Loucy (cell line): Measurements from ENCODE around the gene GRAMD2A.

ENCODE experiments used
- H2AFZ ChIP-seq: fragments of 200-600 bp; sonication (generic); 2 replicates; pipeline ENCODE4 v1.6.0; 2016; ENCODE audit warnings: antibody characterized with exemption, mild to moderate bottlenecking, low read length, moderate library complexity
- H3F3A ChIP-seq: fragments of 200-600 bp; 2 replicates; pipeline ENCODE4 v1.6.0; 2016; ENCODE audit warnings: antibody characterized with exemption, low read depth, mild to moderate bottlenecking
- H3K27me3 ChIP-seq: fragments of 200-600 bp; sonication (generic); 2 replicates; pipeline ENCODE4 v1.6.1; 2014; ENCODE audit warnings: low read length, mild to moderate bottlenecking; ENCODE audit not compliant: insufficient read depth, poor library complexity, severe bottlenecking
- H3K36me3 ChIP-seq: fragments of 200-600 bp; sonication (generic); 2 replicates; pipeline ENCODE4 v1.6.1; 2016; ENCODE audit warnings: low read length; ENCODE audit not compliant: insufficient read depth
- H3K4me1 ChIP-seq: fragments of 200-600 bp; sonication (generic); 2 replicates; pipeline ENCODE4 v1.5.1; 2014; ENCODE audit warnings: low read length, mild to moderate bottlenecking; ENCODE audit not compliant: insufficient read depth, poor library complexity, severe bottlenecking
- H3K4me2 ChIP-seq: fragments of 200-600 bp; sonication (generic); 2 replicates; pipeline ENCODE4 v1.6.0; 2014; ENCODE audit warnings: antibody characterized with exemption, low read length, low read depth, mild to moderate bottlenecking; ENCODE audit not compliant: poor library complexity, severe bottlenecking
- H3K4me3 ChIP-seq: fragments of 200-600 bp; sonication (generic); 2 replicates; pipeline ENCODE4 v1.5.1; 2014; ENCODE audit warnings: low read length, mild to moderate bottlenecking, mixed read lengths; ENCODE audit not compliant: poor library complexity, severe bottlenecking
- H3K79me2 ChIP-seq: fragments of 200-600 bp; sonication (generic); 2 replicates; pipeline ENCODE4 v1.6.1; 2014; ENCODE audit warnings: low read length; ENCODE audit not compliant: insufficient read depth
- H3K9ac ChIP-seq: fragments of 200-600 bp; sonication (generic); 2 replicates; pipeline ENCODE4 v1.6.0; 2014; ENCODE audit warnings: mild to moderate bottlenecking, low read depth, low read length, moderate library complexity; ENCODE audit not compliant: poor library complexity, severe bottlenecking
- H3K9me2 ChIP-seq: fragments of 200-600 bp; sonication (generic); replicated peaks from 2 replicates; pipeline ENCODE4 v1.6.1; 2016; ENCODE audit warnings: low read depth, low read length, mixed read lengths
- H3K9me3 ChIP-seq: fragments of 200-600 bp; sonication (generic); 2 replicates; pipeline ENCODE4 v1.6.1; 2014; ENCODE audit warnings: mild to moderate bottlenecking, antibody characterized with exemption, low read length, low read depth; ENCODE audit not compliant: insufficient read depth
- H4K20me1 ChIP-seq: fragments of 200-600 bp; sonication (generic); 2 replicates; pipeline ENCODE4 v1.6.0; 2014; ENCODE audit warnings: antibody characterized with exemption, low read length, mild to moderate bottlenecking; ENCODE audit not compliant: insufficient read depth, poor library complexity, severe bottlenecking
- CTCF ChIP-seq: fragments of 200-600 bp; sonication (generic); conservative IDR thresholded peaks from 2 replicates; pipeline ENCODE4 v1.5.1; 2014; ENCODE audit warnings: mild to moderate bottlenecking, antibody characterized with exemption, low read length
- EZH2phosphoT487 ChIP-seq: fragments of 200-600 bp; IDR thresholded peaks from 2 replicates; pipeline ENCODE4 v1.6.1; 2018; ENCODE audit warnings: antibody characterized with exemption, mild to moderate bottlenecking, moderate library complexity, borderline replicate concordance

The GRAMD2A gene

GRCh38 chr15:72206677-72207000, 9.1 kb upstream of the GRAMD2A start:
- Histone ChIP-seq H3K9ac (no peak overlapping the region), H3K27me3 (no peaks in the 10 kb centered on the region), H4K20me1 (peaks cover 86% of the 10 kb centered on the region), H3F3A (no peaks in the 10 kb centered on the region), H3K4me1 (peaks cover 10% of the 10 kb centered on the region), H3K9me2 (no peaks in the 10 kb centered on the region), H3K36me3 (peaks cover 98% of the 10 kb centered on the region), H3K4me2 (no peak overlapping the region), H3K4me3 (no peak overlapping the region), H3K79me2 (peaks cover 43% of the 10 kb centered on the region), H2AFZ (no peak overlapping the region), H3K9me3 (no peaks in the 10 kb centered on the region)
- TF ChIP-seq EZH2phosphoT487 (no peak), CTCF (no peak)

GRCh38 chr15:72205896-72206676, 8.5 kb upstream of the GRAMD2A start:
- H3K4me2 ChIP-seq = no peak overlapping the region
- no peaks in the 10 kb centered on the region for H3K9me2 ChIP-seq
- no peak overlapping the region for H3K9ac ChIP-seq
- no peaks in the 10 kb centered on the region for H3K27me3 ChIP-seq
- H3K36me3 ChIP-seq = peaks cover 98% of the 10 kb centered on the region
- H2AFZ ChIP-seq = no peak overlapping the region
- no peak overlapping the region for H3K4me3 ChIP-seq
- no peaks in the 10 kb centered on the region for H3K9me3 ChIP-seq
- no peak for TF ChIP-seq CTCF
- no peak for TF ChIP-seq EZH2phosphoT487
- peaks cover 83% of the 10 kb centered on the region for H4K20me1 ChIP-seq
- H3F3A ChIP-seq = no peaks in the 10 kb centered on the region
- peaks cover 10% of the 10 kb centered on the region for H3K4me1 ChIP-seq
- H3K79me2 ChIP-seq = peaks cover 38% of the 10 kb centered on the region; the same call in 1 of the 2 replicates

GRCh38 chr15:72205273-72205672, 7.7 kb upstream of the GRAMD2A start:
- H3K9me2 ChIP-seq = no peaks in the 10 kb centered on the region
- no peak overlapping the region for H3K4me2 ChIP-seq
- H3K4me1 ChIP-seq = peaks cover 10% of the 10 kb centered on the region
- no peak overlapping the region for H3K4me3 ChIP-seq
- H2AFZ ChIP-seq = no peak overlapping the region
- TF ChIP-seq EZH2phosphoT487 (no peak), CTCF (no peak)
- no peaks in the 10 kb centered on the region for H3K9me3 ChIP-seq
- no peak overlapping the region for H3K9ac ChIP-seq
- peaks cover 31% of the 10 kb centered on the region; the same call in 1 of the 2 replicates for H3K79me2 ChIP-seq
- H3K36me3 ChIP-seq = peaks cover 98% of the 10 kb centered on the region
- no peaks in the 10 kb centered on the region for H3K27me3 ChIP-seq
- H3F3A ChIP-seq = no peaks in the 10 kb centered on the region; the same call in none of the 2 replicates
- H4K20me1 ChIP-seq = peaks cover 81% of the 10 kb centered on the region
